VCaP (cell line): ENCODE data around the gene MYOF.

Experiments
- H3K27ac ChIP-seq: fragments of 450-650 bp; 2 replicates; pipeline ENCODE4 v1.5.1; 2017
- TF ChIP-seq, protein P1 (sequence below): fragments of 450-650 bp; conservative IDR thresholded peaks from 2 replicates; pipeline ENCODE4 v1.5.1; 2017; ENCODE audit warnings: mild to moderate bottlenecking, moderate library complexity

MYOF gene

GRCh38 chr10:93397020-93397419 lies 85.1 kb downstream of the MYOF start:
- no peak overlapping the region for H3K27ac ChIP-seq
- TF ChIP-seq, protein P1, sequence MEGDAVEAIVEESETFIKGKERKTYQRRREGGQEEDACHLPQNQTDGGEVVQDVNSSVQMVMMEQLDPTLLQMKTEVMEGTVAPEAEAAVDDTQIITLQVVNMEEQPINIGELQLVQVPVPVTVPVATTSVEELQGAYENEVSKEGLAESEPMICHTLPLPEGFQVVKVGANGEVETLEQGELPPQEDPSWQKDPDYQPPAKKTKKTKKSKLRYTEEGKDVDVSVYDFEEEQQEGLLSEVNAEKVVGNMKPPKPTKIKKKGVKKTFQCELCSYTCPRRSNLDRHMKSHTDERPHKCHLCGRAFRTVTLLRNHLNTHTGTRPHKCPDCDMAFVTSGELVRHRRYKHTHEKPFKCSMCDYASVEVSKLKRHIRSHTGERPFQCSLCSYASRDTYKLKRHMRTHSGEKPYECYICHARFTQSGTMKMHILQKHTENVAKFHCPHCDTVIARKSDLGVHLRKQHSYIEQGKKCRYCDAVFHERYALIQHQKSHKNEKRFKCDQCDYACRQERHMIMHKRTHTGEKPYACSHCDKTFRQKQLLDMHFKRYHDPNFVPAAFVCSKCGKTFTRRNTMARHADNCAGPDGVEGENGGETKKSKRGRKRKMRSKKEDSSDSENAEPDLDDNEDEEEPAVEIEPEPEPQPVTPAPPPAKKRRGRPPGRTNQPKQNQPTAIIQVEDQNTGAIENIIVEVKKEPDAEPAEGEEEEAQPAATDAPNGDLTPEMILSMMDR, result no peak

DNA sequence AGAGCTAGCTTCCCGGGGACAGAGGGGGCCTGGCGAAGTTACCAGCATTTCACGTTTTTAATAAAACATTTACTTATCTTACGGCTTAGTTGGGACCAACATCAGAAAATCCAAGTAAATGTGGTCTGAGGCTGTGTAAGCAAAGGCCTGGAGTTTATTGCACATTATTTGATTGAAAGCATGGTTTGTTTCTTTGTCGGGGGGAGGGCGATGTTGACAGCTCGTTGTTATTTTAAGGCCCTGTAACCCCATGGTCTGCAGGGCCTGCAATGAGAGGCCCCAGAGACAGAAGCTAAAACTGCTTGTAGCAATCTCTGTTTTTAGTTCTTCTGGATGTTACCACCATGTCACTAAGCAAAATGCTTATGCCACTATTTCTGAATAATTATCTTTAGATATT lies 88.9 kb downstream of the MYOF start:
- H3K27ac ChIP-seq, result no peak overlapping the region
- TF ChIP-seq, protein P1, result no peak

GRCh38 chr10:93392121-93392520 lies 90.0 kb downstream of the MYOF start:
- TF ChIP-seq, protein P1, result no peak
- H3K27ac ChIP-seq, result no peak overlapping the region

DNA sequence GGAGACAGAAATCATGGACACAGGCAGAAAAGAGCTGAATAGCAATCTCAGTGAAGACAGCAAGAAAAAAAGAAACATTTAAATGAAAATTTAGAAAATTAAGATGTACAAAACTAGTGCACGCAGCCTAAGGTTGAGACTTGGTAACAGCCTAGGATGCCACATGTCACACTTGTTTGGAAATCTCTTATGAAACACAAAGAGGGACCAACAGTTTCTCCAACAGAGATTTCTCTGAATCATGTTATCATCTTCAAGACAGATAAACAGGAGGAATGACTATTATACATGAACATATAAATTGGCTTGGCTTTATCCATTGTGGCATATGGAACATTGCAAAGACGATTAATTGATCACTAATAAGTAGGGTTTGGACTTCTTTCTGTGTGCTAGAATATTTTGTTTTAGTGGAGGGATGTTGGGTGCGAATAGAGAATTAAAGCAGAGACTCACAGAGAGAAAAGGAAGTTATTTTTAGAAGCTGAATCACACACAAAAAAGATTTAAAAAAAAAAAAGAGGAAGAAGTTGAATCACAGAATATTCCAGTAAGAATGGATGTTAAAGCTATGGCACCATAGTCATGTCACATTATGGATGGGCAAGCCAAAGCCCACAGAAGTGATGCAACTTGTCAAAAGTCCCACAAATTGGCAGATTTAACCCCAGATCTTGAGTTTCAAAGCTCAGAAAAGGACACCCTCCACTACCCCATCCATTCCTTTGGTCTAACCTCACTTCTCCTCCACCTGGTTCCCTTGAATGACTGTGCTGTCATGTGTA lies 91.6 kb downstream of the MYOF start:
- TF ChIP-seq, protein P1, result no peak
- H3K27ac ChIP-seq, result no peak overlapping the region

- H3K27ac ChIP-seq, result no peak overlapping the region
These were observed 95.3 kb downstream of the MYOF start for GRCh38 chr10:93386631-93387369.

DNA sequence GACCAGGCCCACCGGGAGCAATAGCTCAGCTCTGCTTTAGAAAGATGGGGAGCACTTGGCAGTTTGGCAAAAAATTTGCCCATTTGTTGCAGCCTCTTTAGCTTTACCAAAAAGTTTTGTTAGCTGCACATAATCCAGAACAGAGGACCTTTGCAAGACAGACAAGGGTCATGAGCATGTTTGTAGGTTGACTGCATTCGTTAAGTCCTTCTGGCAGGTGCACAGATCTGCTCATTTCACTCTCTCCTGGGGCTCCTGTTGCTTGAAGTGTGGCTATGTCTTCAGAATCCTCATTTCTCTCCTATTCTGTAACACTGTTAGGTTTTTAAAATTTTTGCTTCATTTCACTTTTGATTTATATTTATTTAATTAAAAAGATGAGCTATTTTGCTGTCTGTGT lies 96.8 kb downstream of the MYOF start:
- TF ChIP-seq, protein P1, result no peak

More at GRCh38 chr10:93386631-93387369, 95.3 kb downstream of the MYOF start:
- TF ChIP-seq, protein P1, result no peak

GRCh38 chr10:93384006-93384405 lies 98.1 kb downstream of the MYOF start:
- TF ChIP-seq, protein P1, result no peak
- H3K27ac ChIP-seq, result no peak overlapping the region

More for the DNA sequence above, 96.8 kb downstream of the MYOF start:
- H3K27ac ChIP-seq, result no peak overlapping the region
